Fibroblast of skin of abdomen (primary cell): ENCODE results near the gene EQTN.
"Not testable (repeated sequence)": the region's sequence is repeated elsewhere in the genome, so short reads cannot be mapped to it uniquely, and the experiment has no call there.

Source experiments
- DNase-seq: peaks from one replicate; pipeline ENCODE4 v3.0.0-alpha.2; 2013

Gene EQTN

DNA sequence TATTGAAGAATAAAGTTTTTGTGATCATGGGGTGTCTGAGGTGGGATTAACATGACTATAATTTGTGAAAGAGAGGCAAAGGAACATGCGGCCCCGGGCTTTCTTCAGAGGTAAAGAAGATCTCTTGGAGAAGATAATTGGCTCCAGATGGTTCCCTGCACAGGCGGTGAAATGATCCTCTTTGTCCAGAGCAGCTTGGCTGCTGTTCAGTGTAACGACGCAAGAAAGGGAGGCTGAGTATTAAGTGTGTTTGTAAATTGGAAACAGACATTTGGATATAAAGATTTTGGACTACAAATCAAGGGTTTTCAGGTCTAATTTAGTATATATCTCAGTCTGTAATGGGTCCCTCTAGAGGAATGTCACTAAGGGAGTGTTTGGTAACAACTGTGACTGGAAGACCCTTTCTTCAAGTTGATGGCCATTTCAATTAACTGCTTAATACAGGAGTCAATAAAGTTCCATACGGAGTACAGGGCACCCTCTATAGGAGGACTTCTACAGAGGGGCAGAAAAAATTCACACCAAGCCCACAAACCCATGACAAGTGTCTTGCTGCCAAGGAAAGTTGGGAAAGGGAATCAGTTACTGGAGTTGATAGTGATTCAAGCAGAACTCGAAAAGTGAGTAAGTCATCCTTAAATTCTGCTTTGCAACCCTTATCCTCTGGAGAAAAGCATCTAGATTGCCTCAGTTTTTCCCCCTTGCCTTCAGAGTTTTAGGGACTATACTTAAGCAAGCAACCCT lies 4.1 kb downstream of the EQTN start:
- DNase-seq: peak; percentile 84

DNA sequence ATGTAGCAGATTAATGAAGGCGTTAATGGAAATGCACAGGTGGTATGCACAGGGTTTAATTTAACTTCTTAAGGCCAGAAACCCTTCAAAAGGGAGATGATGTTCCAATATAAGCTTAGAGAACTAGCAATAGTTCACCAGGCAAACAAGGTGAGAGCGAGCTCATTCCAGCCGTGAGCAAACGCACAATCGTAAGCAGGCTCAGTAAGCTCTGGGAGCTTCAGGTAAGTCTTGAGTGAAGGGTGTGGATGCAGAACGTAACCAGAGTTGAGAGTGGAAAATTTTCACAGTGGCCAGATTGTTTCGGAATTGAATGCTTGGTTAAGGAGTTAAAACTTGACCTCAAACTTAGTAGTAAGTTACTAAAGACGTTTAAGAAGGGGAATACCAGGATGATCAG lies 5.7 kb downstream of the EQTN start:
- DNase-seq: no peak

DNA sequence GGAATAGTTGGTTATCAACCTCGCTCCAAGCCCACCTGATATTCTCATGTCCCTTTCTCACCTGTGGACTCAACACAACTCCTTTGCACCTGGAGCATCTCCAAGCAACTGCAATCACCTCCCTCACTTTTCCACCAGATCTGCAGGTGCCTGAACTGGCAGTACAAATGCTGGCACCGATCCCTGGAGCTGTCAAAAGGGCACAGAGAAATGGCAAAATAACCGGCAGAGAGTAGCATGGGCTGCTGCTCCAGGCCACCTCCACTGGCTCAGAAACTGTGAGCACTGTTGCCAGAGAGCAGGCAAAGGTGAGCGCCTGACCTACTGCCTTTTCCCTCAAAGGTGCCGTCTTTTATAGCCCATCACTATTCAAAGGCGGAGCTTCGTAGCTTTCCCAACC lies 14.7 kb downstream of the EQTN start:
- DNase-seq: no peak

- DNase-seq: no peak
Observed at GRCh38 chr9:27280860-27281259, 16.1 kb downstream of the EQTN start.

- no peak for DNase-seq
Observed at GRCh38 chr9:27280249-27280648, 16.7 kb downstream of the EQTN start.

GRCh38 chr9:27279611-27280010 lies 17.3 kb downstream of the EQTN start:
- DNase-seq: no peak

- DNase-seq: no peak
Observed at GRCh38 chr9:27278374-27278773, 18.6 kb downstream of the EQTN start.

- DNase-seq: peak; percentile 55
Observed at GRCh38 chr9:27276193-27277030, 20.5 kb downstream of the EQTN start.

DNA sequence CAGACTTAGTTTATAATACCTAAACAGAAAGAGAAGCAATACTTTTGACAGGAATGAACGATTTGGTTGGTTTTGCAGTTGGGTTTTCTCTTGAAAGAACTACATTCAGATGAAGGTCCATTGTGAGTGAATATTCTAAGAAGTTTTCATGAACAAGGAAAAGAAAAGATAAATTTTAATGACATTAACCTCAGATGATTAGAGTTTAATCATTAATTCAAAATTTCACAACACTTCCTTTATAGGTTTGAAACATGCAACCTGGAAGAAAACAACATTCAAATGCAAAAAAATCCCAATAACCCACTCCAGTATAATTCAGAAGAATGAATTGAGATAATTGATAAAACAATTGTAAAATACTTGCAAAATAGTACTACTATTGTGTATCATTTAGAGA lies 23.8 kb downstream of the EQTN start:
- no peak for DNase-seq

- no peak for DNase-seq
Observed at GRCh38 chr9:27272103-27272502, 24.8 kb downstream of the EQTN start.

GRCh38 chr9:27261517-27262211 lies 35.3 kb downstream of the EQTN start:
- peak; percentile 8 for DNase-seq

DNA sequence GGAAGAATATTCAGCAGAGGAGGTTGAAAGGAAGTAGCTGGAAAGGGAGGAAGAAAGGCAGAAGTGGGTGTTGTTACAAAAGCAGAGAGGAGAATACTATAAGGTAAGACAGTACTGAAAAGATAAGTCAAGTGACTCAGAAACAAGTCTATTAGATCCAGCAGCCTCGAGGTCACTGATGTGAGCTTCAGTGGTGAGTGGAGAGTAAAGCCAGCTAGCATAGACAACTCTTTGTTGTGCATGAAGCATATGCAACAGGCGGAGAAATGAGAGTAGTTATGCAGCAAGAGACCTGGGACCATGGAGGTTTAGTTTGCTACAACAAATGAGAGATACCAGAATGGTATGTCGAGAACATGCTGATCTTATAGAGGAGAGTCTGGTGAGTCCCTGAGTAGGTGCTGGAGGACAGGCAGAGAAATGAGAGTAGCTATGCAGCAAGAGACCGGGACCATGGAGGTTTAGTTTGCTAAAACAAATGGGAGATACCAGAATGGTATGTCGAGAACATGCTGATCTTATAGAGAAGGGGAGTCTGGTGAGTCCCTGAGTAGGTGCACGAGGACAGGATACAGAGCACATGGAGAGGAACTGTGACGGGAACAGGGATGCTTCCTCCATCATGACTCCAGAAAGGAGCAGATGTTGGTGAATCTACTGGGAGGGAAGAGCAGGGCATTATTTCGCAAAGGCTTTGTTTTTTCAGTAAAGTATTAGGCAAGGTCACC lies 36.0 kb downstream of the EQTN start:
- DNase-seq: no peak

- no peak for DNase-seq
Observed at GRCh38 chr9:27258662-27259061, 38.3 kb downstream of the EQTN start.

GRCh38 chr9:27248702-27249101 lies 48.2 kb downstream of the EQTN start:
- no peak for DNase-seq

- peak; percentile 16 for DNase-seq
Observed at GRCh38 chr9:27247756-27248155, 49.2 kb downstream of the EQTN start.

- DNase-seq: not testable (repeated sequence)
Observed at GRCh38 chr9:27239648-27240047, 57.3 kb downstream of the EQTN start.
